ENCODE measurements around the gene CLNK. TPM values are rescaled to one million over a fixed set of nuclear protein-coding genes. Genes with fewer than 3 reads are reported as not detected.
A peak's percentile ranks its signal among the peaks of the same experiment; 100 is the strongest.

CLNK gene
- total RNA-seq, 1 experiment from 2014 or later: not detected

DNA sequence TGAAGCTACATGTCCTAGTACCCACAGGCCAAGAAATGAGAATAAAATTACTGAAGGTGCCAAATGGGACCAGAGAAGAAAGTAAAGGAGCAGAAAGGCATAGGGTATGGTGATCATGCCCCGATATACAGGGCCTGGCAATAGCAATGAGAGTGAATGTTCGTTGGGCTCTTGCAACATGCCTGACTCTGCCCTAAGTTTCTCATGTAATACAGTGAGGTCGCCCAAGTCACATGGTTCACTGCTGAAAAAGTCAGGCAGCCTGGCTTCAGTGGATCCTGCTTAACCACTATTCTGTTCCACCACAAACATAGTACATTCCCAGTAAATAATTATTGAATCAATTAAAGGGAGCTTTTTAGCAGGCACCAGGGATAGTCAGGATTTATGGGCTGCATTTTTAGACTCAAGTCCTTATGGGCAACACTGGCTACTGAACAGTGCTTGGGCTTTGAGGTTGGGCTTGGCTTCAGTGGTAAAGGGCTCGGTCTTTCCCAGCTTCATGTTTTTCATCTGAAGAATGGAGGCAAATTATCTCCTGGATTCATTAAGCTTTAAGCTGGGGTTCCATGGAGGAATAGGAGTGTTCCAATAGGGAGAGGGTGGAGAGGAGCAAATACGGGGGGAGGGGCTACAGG is 160.3 kb downstream of the CLNK start:
- DNase-seq (ENCODE audit: low read depth): no peak

- no peak for DNase-seq (ENCODE audit: low read depth)
Measured at GRCh38 chr4:10521424-10521823, 163.1 kb downstream of the CLNK start.

- DNase-seq (ENCODE audit: low read depth): no peak
Measured at GRCh38 chr4:10509733-10510132, 174.8 kb downstream of the CLNK start.

- DNase-seq (ENCODE audit: low read depth): no peak
Measured at GRCh38 chr4:10506077-10506476, 178.5 kb downstream of the CLNK start.

GRCh38 chr4:10504570-10505179 is 179.9 kb downstream of the CLNK start:
- no peak for DNase-seq (ENCODE audit: low read depth)

DNA sequence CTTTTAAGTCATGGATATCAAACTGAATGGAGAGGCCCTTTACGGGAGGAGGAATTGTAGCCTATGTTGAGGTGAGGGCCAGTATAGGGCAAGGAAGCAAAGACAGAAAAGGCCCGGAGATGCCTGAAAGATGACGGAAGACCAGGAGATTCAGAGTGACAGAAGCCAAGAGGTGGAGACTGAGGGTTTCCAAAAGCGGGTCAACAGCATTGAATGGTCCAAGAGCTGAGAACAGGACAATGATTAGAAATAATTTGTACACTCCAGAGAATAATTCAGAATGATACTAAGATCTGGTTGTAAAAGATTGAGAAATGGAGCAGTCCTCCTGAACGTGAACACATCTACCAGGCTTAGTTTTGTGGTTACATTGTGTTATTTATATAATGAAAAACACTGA is 181.9 kb downstream of the CLNK start:
- DNase-seq (ENCODE audit: low read depth): no peak

GRCh38 chr4:10500776-10501175 is 183.8 kb downstream of the CLNK start:
- DNase-seq (ENCODE audit: low read depth): no peak

DNA sequence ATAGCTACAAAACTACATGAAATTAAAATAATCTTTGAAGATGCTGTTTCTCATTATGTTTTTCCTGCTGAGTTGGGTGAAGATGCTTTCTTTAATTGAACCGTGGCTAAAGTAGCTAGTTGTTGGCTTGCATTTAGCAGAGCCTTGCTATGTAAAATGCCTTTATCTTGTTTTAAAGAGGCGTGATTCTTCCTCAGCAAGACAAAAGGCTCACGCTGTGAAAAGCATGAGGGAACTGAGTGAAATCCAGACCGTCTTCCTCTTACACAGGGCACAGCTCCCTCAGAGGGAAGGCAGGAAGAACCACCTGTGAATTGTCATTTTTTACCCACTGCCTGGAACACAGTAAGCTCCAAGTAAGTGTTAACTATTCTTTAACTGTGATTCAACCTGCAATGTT is 188.4 kb downstream of the CLNK start:
- no peak for DNase-seq (ENCODE audit: low read depth)

DNA sequence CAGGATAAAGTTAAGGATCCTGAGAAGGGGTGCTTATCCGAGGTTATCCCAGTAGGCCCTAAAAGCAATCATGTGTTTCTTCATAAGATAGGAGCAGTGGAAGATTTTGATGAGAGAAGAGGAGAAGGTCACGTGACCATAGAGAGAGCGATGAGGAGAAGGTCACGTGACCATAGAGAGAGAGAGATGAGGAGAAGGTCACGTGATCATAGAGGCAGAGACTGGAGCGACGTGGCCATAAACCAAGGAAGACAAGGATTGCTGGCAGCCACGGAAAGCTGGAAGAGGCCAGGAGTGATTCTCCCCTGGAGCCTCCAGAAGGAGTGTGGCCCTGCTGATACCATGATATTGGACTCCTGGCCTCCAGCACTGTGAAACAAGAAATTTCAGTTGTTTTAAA is 188.9 kb downstream of the CLNK start:
- DNase-seq (ENCODE audit: low read depth): no peak

- no peak for DNase-seq (ENCODE audit: low read depth)
Measured at GRCh38 chr4:10492464-10492863, 192.1 kb downstream of the CLNK start.

- DNase-seq (ENCODE audit: low read depth): no peak
Measured at GRCh38 chr4:10491401-10491800, 193.2 kb downstream of the CLNK start.

- DNase-seq (ENCODE audit: low read depth): no peak
Measured at GRCh38 chr4:10490996-10491395, 193.6 kb downstream of the CLNK start.

DNA sequence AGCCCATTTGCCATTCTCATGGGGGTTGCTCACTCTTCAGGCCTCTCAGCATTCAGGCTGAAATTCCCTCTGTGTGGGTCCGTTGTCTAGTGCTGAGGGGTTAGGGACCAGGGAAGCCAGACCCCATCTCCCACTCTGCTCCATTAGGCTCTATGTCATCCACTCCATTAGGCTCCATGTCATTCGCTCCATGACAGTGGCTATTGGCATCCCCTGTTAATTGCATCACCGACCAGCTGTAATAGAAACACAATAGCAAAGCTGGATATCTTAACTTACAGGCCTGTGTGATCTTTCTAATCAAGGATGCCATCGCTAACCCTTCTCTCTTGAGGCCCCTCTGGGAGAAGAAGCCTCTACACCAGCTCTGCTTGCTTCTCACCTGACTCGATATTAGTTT is 201.7 kb downstream of the CLNK start:
- no peak for DNase-seq (ENCODE audit: low read depth)

DNA sequence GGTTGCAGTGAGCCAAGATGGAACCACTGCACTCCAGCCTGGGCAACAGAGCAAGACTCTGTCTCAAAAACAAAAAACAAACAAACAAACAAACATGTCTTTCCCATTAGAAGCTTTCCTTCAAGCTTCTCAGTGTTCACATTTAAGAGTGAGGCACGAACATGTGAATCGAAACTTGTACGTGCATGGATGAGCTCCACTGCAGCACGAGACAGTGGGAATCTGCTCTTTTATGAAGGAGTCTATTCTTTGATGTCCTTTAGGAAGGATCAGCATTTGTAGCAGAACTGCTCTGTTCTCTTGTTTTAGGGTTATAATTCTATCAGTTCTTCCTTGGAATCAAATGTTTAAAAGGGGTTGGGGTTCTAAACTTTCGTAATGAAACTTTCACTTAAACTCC is 204.0 kb downstream of the CLNK start:
- no peak for DNase-seq (ENCODE audit: low read depth)

GRCh38 chr4:10478621-10479020 is 205.9 kb downstream of the CLNK start:
- no peak for DNase-seq (ENCODE audit: low read depth)

- no peak for DNase-seq (ENCODE audit: low read depth)
Measured at GRCh38 chr4:10470505-10470904, 214.1 kb downstream of the CLNK start.

GRCh38 chr4:10466161-10466560 is 218.4 kb downstream of the CLNK start:
- DNase-seq (ENCODE audit: low read depth): no peak

GRCh38 chr4:10462876-10463275 is 221.7 kb downstream of the CLNK start:
- DNase-seq (ENCODE audit: low read depth): no peak

DNA sequence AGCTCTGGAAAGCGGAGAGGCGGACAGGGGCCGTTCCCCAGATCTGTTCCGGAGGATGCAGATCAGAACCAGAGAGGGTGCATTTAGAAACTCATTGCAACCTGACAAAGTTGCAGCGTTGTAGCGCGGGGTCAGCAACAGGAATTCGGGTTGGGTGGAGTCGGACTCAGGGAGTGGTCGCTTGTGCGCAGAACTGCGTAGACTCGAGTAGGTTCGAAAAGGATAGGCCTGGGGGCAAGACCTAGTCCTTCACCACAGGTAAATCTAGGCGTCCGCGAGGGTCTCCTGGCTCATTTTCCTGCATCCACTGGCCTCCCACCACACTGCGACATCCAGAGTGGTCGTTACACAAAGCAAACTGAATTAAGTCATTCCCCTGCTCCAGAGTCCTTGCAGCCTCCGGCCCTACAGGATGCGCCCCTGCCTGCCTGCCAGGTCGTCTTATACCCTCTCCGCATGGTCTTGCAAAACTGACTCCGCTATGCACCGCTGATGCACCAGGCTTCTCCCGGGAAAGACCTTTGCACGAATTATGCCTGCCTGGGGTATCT is 222.6 kb downstream of the CLNK start:
- no peak for DNase-seq (ENCODE audit: low read depth)

GRCh38 chr4:10461091-10461849 is 223.3 kb downstream of the CLNK start:
- DNase-seq (ENCODE audit: low read depth): peak; percentile 7

- no peak for DNase-seq (ENCODE audit: low read depth)
Measured at GRCh38 chr4:10460313-10461047, 224.1 kb downstream of the CLNK start.

- DNase-seq (ENCODE audit: low read depth): no peak
Measured at GRCh38 chr4:10459305-10459704, 225.3 kb downstream of the CLNK start.

Data from HT1080 (cell line).